ENCODE measurements around the gene DOK6. TPM values are rescaled to one million over a fixed set of nuclear protein-coding genes. Genes with fewer than 3 reads are reported as not detected.

The DOK6 gene
- total RNA-seq, 2 donors from 2014 or later: 0.59 to 0.61 TPM

DNA sequence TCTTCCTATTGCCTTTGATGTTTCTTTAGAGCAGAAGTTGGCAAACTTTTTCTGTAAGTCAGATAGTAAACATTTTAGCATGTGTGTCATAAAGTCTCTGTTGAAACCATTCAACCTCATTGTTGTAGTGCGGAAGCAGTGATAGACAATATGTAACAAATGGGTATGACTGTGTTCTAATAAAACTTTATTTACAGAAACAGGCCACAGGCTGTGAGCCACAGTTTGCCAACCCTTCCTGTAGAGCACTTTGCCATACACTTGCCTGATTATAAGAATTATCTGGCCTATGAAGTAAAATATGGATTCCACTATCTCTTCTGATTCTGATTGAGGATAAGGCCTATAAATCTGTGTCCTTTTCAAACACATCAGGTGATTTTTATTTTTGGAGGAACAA, 237.4 kb downstream of the DOK6 start:
- no peak overlapping the region for H3K9ac ChIP-seq (ENCODE audit: low read depth in 2 of 2, low read length in 2 of 2)
- DNase-seq: no peak
- H3K27me3 ChIP-seq: no peaks in the 10 kb centered on the region
- no peak overlapping the region for H3K27ac ChIP-seq
- no peaks in the 10 kb centered on the region for H3K36me3 ChIP-seq
- H3K4me1 ChIP-seq: no peaks in the 10 kb centered on the region
- TF ChIP-seq, protein P1, sequence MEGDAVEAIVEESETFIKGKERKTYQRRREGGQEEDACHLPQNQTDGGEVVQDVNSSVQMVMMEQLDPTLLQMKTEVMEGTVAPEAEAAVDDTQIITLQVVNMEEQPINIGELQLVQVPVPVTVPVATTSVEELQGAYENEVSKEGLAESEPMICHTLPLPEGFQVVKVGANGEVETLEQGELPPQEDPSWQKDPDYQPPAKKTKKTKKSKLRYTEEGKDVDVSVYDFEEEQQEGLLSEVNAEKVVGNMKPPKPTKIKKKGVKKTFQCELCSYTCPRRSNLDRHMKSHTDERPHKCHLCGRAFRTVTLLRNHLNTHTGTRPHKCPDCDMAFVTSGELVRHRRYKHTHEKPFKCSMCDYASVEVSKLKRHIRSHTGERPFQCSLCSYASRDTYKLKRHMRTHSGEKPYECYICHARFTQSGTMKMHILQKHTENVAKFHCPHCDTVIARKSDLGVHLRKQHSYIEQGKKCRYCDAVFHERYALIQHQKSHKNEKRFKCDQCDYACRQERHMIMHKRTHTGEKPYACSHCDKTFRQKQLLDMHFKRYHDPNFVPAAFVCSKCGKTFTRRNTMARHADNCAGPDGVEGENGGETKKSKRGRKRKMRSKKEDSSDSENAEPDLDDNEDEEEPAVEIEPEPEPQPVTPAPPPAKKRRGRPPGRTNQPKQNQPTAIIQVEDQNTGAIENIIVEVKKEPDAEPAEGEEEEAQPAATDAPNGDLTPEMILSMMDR (IDR thresholded peaks at IDR 0.05): no peak
- no peaks in the 10 kb centered on the region for H3K9me3 ChIP-seq
- H3K4me3 ChIP-seq: no peak overlapping the region
- intact Hi-C loops (cut with DNase I): no loop called here

GRCh38 chr18:69647702-69648101, 247.0 kb downstream of the DOK6 start:
- intact Hi-C loops (cut with DNase I): no loop called here
- Histone ChIP-seq H3K27ac (no peak overlapping the region), H3K9ac (ENCODE audit: low read depth in 2 of 2, low read length in 2 of 2) (no peak overlapping the region), H3K9me3 (no peaks in the 10 kb centered on the region), H3K4me3 (no peak overlapping the region), H3K4me1 (no peaks in the 10 kb centered on the region), H3K36me3 (no peaks in the 10 kb centered on the region), H3K27me3 (no peaks in the 10 kb centered on the region)
- DNase-seq: no peak
- TF ChIP-seq, protein P1 (IDR thresholded peaks at IDR 0.05): no peak

GRCh38 chr18:69648486-69648885, 247.8 kb downstream of the DOK6 start:
- no peaks in the 10 kb centered on the region for H3K4me1 ChIP-seq
- H3K27me3 ChIP-seq: no peaks in the 10 kb centered on the region
- TF ChIP-seq, protein P1 (IDR thresholded peaks at IDR 0.05): no peak
- H3K36me3 ChIP-seq: no peaks in the 10 kb centered on the region
- DNase-seq: no peak
- intact Hi-C loops (cut with DNase I): no loop called here
- H3K9ac ChIP-seq (ENCODE audit: low read depth in 2 of 2, low read length in 2 of 2): no peak overlapping the region
- H3K9me3 ChIP-seq: no peaks in the 10 kb centered on the region
- no peak overlapping the region for H3K4me3 ChIP-seq
- no peak overlapping the region for H3K27ac ChIP-seq

DNA sequence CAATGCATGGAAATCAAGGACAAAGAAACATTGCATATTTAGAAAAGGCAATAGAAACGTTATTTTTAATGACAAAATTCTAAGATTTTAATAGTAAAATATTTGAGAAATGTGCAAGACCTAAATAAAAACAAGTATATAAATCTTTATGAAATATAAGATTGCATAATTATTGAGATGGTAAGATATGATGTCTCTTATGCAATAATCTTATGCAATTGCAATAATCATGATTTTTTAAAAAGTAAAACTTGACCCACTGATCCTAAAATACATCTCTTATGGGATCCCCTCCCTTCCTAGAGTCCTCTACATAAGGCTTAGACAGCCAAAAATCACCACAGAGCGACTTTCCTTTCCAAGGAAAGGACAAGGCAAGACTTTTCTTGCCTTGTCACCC, 249.0 kb downstream of the DOK6 start:
- no peaks in the 10 kb centered on the region for H3K4me1 ChIP-seq
- H3K9me3 ChIP-seq: no peaks in the 10 kb centered on the region
- TF ChIP-seq, protein P1 (IDR thresholded peaks at IDR 0.05): no peak
- no peak overlapping the region for H3K27ac ChIP-seq
- intact Hi-C loops (cut with DNase I): no loop called here
- no peaks in the 10 kb centered on the region for H3K27me3 ChIP-seq
- no peak overlapping the region for H3K9ac ChIP-seq (ENCODE audit: low read depth in 2 of 2, low read length in 2 of 2)
- no peak overlapping the region for H3K4me3 ChIP-seq
- no peaks in the 10 kb centered on the region for H3K36me3 ChIP-seq
- DNase-seq: no peak

DNA sequence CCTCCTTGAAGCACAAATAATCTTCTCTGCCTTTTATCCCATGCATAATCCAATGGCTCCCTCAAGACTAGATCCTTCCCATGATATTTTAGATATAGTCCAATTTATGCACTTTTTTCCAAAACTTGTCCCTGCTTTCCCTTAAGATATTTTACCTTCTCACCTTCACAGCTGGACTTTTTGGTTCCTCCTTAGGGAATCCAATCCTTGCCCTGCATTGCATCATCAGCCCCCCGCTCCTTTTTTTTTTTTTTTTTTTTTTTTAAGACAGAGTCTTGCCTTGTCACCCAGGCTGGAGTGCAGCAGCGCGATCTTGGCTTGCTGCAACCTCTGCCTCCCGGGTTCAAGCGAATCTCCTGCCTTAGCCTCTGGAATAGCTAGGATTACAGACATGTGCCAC, 250.6 kb downstream of the DOK6 start:
- intact Hi-C loops (cut with DNase I): no loop called here
- TF ChIP-seq, protein P1 (IDR thresholded peaks at IDR 0.05): no peak
- Histone ChIP-seq H3K9ac (ENCODE audit: low read depth in 2 of 2, low read length in 2 of 2) (no peak overlapping the region), H3K9me3 (no peaks in the 10 kb centered on the region), H3K27ac (no peak overlapping the region), H3K36me3 (no peaks in the 10 kb centered on the region), H3K27me3 (no peaks in the 10 kb centered on the region), H3K4me1 (no peaks in the 10 kb centered on the region), H3K4me3 (no peak overlapping the region)
- no peak for DNase-seq

- intact Hi-C loops (cut with DNase I): no loop called here
- Histone ChIP-seq H3K4me3 (no peak overlapping the region), H3K36me3 (no peaks in the 10 kb centered on the region), H3K27me3 (no peaks in the 10 kb centered on the region), H3K9ac (ENCODE audit: low read depth in 2 of 2, low read length in 2 of 2) (no peak overlapping the region), H3K4me1 (no peaks in the 10 kb centered on the region), H3K9me3 (no peaks in the 10 kb centered on the region), H3K27ac (no peak overlapping the region)
- DNase-seq: no peak
- TF ChIP-seq, protein P1 (IDR thresholded peaks at IDR 0.05): no peak
Measured at GRCh38 chr18:69655816-69656215, 255.1 kb downstream of the DOK6 start.

Data from colonic mucosa (tissue), 4 donors.